PFSK-1 (cell line): ENCODE data around the gene SLC6A11.

Source experiments
- FOXP2 ChIP-seq: optimal IDR thresholded peaks from 2 replicates; pipeline ENCODE3; 2011; ENCODE audit warnings: borderline replicate concordance, control low read depth, inconsistent platforms; ENCODE audit not compliant: insufficient read depth; ENCODE audit errors: extremely low read length, extremely low read depth
- POLR2AphosphoS5 ChIP-seq: IDR thresholded peaks from 2 replicates; pipeline ENCODE4 v1.6.1; 2012; ENCODE audit warnings: low read depth, mild to moderate bottlenecking, control low read depth, low read length, moderate library complexity
- REST ChIP-seq, 2 experiments: IDR thresholded peaks; 2 replicates each; pipeline versions ENCODE4 v1.6.1 to v1.8.0; 2011 to 2012; ENCODE audit warnings: low read depth in 2 of 2, low read length in 2 of 2, control low read depth in 1 of 2, inconsistent platforms in 1 of 2, mild to moderate bottlenecking in 1 of 2, moderate library complexity in 1 of 2; ENCODE audit not compliant: insufficient read depth in 1 of 2
- SIN3A ChIP-seq: IDR thresholded peaks from 2 replicates; pipeline ENCODE4 v1.6.1; 2012; ENCODE audit warnings: mild to moderate bottlenecking, low read length, moderate library complexity, borderline replicate concordance; ENCODE audit not compliant: insufficient read depth
- TAF1 ChIP-seq: IDR thresholded peaks from 2 replicates; pipeline ENCODE4 v1.6.1; 2012; ENCODE audit warnings: low read length, control low read depth, borderline replicate concordance; ENCODE audit not compliant: insufficient read depth

SLC6A11 gene

DNA sequence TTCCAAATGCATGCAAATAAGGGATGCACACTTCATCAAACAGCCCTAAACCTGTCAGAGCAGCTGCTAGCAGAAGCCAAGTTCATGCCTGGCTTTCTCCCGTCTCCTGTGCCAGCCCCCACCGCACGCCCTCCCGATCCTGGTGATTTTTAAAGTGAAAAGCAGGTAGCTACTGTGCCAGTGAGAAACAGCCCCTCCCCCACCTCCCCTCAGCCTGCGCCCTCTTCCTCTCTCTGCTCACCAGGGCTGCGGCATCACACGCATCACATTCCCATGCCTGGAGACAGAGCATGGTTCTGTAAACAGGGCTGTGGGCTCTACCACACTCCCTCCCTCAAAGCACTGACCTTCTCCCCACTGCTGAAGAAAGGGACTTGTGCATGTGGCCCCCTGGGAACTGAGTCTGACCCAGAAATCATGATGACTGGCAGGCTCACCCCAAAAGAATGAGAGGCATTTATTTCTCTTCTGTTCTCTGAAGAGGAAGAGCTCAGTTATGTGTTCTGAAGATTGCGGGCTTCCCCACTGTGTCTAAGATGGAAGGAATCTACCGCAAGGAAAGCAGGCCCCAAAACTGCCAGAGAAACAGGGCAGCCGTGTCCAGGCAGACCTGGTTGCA, 162.0 kb downstream of the SLC6A11 start:
- TF ChIP-seq POLR2AphosphoS5 (no peak), REST (IDR thresholded peaks at IDR 0.05; ENCODE audit: insufficient read depth in 1 of 2, low read depth in 2 of 2, low read length in 2 of 2) (no peak), TAF1 (no peak), FOXP2 (no peak), SIN3A (no peak)

- TF ChIP-seq SIN3A = no peak
- TF ChIP-seq TAF1 = no peak
- TF ChIP-seq POLR2AphosphoS5 = no peak
- no peak for TF ChIP-seq REST (IDR thresholded peaks at IDR 0.05; ENCODE audit: insufficient read depth in 1 of 2, low read depth in 2 of 2, low read length in 2 of 2)
- TF ChIP-seq FOXP2 = no peak
Observed at GRCh38 chr3:10978956-10979355, 162.9 kb downstream of the SLC6A11 start.

DNA sequence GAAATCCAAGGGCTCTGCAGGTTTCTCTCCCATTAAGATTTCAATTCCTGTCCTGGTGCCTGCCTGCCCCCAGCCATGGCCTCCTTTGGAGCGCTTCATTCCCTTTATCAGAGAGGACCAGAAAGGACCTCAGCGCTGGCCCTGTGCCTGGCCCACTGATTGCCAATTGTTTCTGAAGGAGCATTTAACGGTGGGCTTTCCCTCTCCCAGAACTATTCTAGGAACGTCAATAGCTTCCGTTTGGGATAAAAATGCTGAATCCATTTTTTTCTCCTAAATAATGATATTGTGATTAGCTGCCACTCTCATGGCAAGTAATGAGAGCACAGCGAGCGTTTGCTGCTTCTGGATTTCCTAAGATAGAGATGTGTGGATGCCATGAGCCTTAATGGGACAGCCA, 164.3 kb downstream of the SLC6A11 start:
- TF ChIP-seq TAF1 (no peak), POLR2AphosphoS5 (no peak), FOXP2 (no peak), REST (IDR thresholded peaks at IDR 0.05; ENCODE audit: insufficient read depth in 1 of 2, low read depth in 2 of 2, low read length in 2 of 2) (no peak), SIN3A (no peak)

DNA sequence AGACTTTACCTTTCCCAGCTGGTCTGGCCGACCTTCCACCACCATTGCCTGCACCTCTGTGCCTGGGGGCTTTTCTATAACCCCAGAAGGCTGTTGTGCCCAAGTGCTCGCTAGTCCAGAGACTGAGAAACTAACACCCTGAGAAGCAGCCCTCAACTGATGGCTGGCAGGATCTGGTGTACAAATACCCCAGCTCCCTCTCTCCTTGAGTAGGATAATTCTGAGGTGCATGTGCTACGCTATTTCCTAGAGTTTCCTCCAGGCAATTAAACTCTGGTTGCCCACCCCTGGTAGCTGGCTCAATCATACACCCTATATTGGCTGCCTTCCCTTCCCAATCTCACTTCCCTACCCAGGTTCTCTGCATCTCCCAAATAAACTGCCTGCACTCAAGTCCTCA, 165.0 kb downstream of the SLC6A11 start:
- no peak for TF ChIP-seq POLR2AphosphoS5
- TF ChIP-seq SIN3A = no peak

DNA sequence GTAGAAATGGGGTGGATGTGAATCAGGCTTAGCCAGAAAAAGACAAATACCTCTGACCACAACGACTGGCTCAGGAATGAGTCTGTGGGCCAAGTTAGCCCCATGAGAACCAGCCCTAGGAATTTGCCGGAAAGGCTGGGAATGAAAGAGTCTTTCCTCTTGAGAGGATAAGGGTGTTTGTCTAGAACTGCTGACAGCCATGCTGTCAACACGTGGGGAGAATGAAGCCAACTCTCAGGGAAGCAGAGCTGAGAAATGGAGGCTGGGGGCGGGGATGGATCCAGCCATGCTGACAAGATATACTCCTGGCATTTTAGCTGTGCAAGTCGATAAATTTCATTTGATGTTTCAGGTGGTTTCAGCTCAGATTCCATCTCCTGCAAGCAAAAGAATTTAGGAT, 165.9 kb downstream of the SLC6A11 start:
- TF ChIP-seq REST (IDR thresholded peaks at IDR 0.05; ENCODE audit: insufficient read depth in 1 of 2, low read depth in 2 of 2, low read length in 2 of 2) (no peak), SIN3A (no peak), FOXP2 (no peak), TAF1 (no peak), POLR2AphosphoS5 (no peak)
